GM23248 (cell line): ENCODE measurements around the gene MAMDC2. TPM values are rescaled to one million over a fixed set of nuclear protein-coding genes. Genes with fewer than 3 reads are reported as not detected.

Source experiments
- DNase-seq: peaks from one replicate; pipeline ENCODE4 v3.0.0-alpha.2; 2015
- H2AFZ ChIP-seq: fragments of 200-600 bp; sonication (generic); 2 replicates; pipeline ENCODE4 v1.6.1; 2016; ENCODE audit warnings: antibody characterized with exemption
- H3F3A ChIP-seq: fragments of 200-600 bp; sonication (generic); 2 replicates; pipeline ENCODE4 v1.6.1; 2016; ENCODE audit warnings: mild to moderate bottlenecking, antibody characterized with exemption, mixed run types; ENCODE audit not compliant: insufficient read depth
- H3K27ac ChIP-seq: fragments of 200-600 bp; sonication (generic); 2 replicates; pipeline ENCODE4 v1.5.1; 2016; ENCODE audit warnings: mild to moderate bottlenecking
- H3K27me3 ChIP-seq: fragments of 200-600 bp; sonication (generic); replicated peaks from 2 replicates; pipeline ENCODE4 v1.6.1; 2016; ENCODE audit warnings: mild to moderate bottlenecking; ENCODE audit not compliant: insufficient read depth
- H3K36me3 ChIP-seq: fragments of 200-600 bp; sonication (generic); 2 replicates; pipeline ENCODE4 v1.6.1; 2016; ENCODE audit warnings: low read depth, mild to moderate bottlenecking
- H3K4me1 ChIP-seq: fragments of 200-600 bp; sonication (generic); 2 replicates; pipeline ENCODE4 v1.6.1; 2016; ENCODE audit warnings: mild to moderate bottlenecking; ENCODE audit not compliant: insufficient read depth
- H3K4me2 ChIP-seq: fragments of 200-600 bp; sonication (generic); one replicate; pipeline ENCODE4 v1.6.1; 2016; ENCODE audit warnings: mild to moderate bottlenecking; ENCODE audit not compliant: unreplicated experiment
- H3K4me3 ChIP-seq: fragments of 200-600 bp; sonication (generic); 2 replicates; pipeline ENCODE4 v1.5.1; 2016; ENCODE audit warnings: mild to moderate bottlenecking
- H3K79me2 ChIP-seq: fragments of 200-600 bp; sonication (generic); 2 replicates; pipeline ENCODE4 v1.6.1; 2016; ENCODE audit warnings: mild to moderate bottlenecking; ENCODE audit not compliant: insufficient read depth
- H3K9ac ChIP-seq: fragments of 200-600 bp; sonication (generic); 2 replicates; pipeline ENCODE4 v1.6.1; 2016; ENCODE audit warnings: mild to moderate bottlenecking
- H3K9me2 ChIP-seq: fragments of 200-600 bp; sonication (generic); 2 replicates; pipeline ENCODE4 v1.6.1; 2016; ENCODE audit warnings: mixed run types, mild to moderate bottlenecking, moderate library complexity; ENCODE audit not compliant: insufficient read depth
- H3K9me3 ChIP-seq: fragments of 200-600 bp; sonication (generic); one replicate; pipeline ENCODE4 v1.6.1; 2017; ENCODE audit warnings: low read depth
- H4K20me1 ChIP-seq: fragments of 200-600 bp; sonication (generic); 2 replicates; pipeline ENCODE4 v1.6.0; 2016; ENCODE audit not compliant: insufficient read depth
- EZH2 ChIP-seq: fragments of 200-600 bp; sonication (generic); IDR thresholded peaks from 2 replicates; pipeline ENCODE4 v1.6.1; 2018; ENCODE audit warnings: antibody characterized with exemption, mild to moderate bottlenecking; ENCODE audit not compliant: insufficient read depth, poor library complexity, severe bottlenecking
- EZH2phosphoT487 ChIP-seq: fragments of 200-600 bp; sonication (generic); IDR thresholded peaks from 2 replicates; pipeline ENCODE4 v1.6.1; 2018; ENCODE audit warnings: antibody characterized with exemption, moderate library complexity, mild to moderate bottlenecking, low read depth; ENCODE audit not compliant: insufficient read depth
- WGBS, 2 experiments: methylation state at CpG; one replicate each; pipeline ENCODE4 v1.1.6; 2015 to 2017; ENCODE audit warnings: low lambda C conversion rate in 2 of 2, low coverage in 1 of 2; ENCODE audit errors: missing lambda C conversion rate in 2 of 2; 5-methylcytosine and 5-hydroxymethylcytosine counted together
- in situ Hi-C: fragments of 300-500 bp; cut with MboI; formaldehyde crosslinking; loops from 2 replicates; pipeline ENCODE4 v1.15.0; 2020
- polyA plus RNA-seq: library from polyadenylated mRNA; unstranded; fragments of >200 nt; fragmentation: Nextera tagmentation; extraction: Ambion mirVana; gene quantifications from 2 replicates; pipeline ENCODE4 v1.2.1, GENCODE V29; 2016
- total RNA-seq: library from RNA; depleted of rRNA; stranded (reverse); fragments of >200 nt; shearing (Covaris generic); gene quantifications from 2 replicates; pipeline ENCODE4 v1.2.3, GENCODE V29; 2014

The MAMDC2 gene
- total and polyA plus RNA-seq, 2 experiments from 2014 or later = 0.45 TPM; not detected in 1

DNA sequence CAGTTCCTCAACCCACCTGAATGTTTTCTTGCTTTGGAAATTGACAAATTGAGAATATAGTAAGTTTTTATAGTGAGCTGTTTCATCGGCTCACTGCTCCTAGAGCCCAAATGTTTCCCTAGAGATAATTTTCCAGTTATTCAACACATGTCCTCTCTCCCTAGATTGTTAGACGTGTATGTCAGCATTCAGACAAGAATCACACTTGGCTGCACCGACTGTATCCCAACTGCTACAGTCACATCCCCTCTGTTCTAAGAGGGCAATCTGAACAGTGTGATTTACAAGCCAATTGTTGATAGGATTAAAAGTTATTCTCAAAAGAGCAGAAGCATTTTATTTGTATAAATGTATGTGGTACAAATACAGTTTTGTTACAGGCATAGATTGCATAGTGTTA, 93.9 kb downstream of the MAMDC2 start:
- no peaks in the 10 kb centered on the region for H3K79me2 ChIP-seq
- no peaks in the 10 kb centered on the region for H4K20me1 ChIP-seq
- H3K4me2 ChIP-seq = no peak overlapping the region
- in situ Hi-C loops = no loop called here
- no peaks in the 10 kb centered on the region for H3K9me3 ChIP-seq
- 75 to 87% methylated on average over 3 of the region's 3 CpGs for WGBS, 2 experiments
- H3F3A ChIP-seq = peaks cover 15% of the 10 kb centered on the region; the same call in 1 of the 2 replicates
- no peak overlapping the region for H2AFZ ChIP-seq
- no peak for DNase-seq
- no peaks in the 10 kb centered on the region for H3K27me3 ChIP-seq
- no peaks in the 10 kb centered on the region for H3K36me3 ChIP-seq
- no peak for TF ChIP-seq EZH2phosphoT487
- no peak for TF ChIP-seq EZH2
- no peaks in the 10 kb centered on the region for H3K9me2 ChIP-seq
- H3K9ac ChIP-seq = no peak overlapping the region
- no peak overlapping the region for H3K27ac ChIP-seq
- H3K4me3 ChIP-seq = no peak overlapping the region
- peaks cover 34% of the 10 kb centered on the region for H3K4me1 ChIP-seq

DNA sequence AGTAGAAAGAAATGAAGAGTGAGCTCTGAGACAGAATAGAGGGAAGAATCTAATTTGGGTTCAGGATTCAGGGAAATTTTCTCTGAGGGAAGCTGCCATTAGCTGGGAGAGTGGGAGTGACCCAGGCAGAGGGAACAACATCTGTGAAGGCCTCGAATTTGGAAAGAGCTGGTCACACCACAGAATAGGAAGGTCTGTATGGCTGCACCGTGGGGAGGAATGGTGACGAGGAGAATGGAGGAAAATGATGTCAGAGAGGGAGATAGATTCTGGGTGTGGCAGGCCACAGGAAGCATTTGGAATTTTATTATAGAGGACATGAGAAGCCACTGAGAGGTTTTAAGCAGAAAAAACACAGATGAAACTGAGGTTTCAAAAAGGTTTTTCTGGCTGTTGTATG, 98.5 kb downstream of the MAMDC2 start:
- no peak overlapping the region for H2AFZ ChIP-seq
- H3K36me3 ChIP-seq = no peaks in the 10 kb centered on the region
- H3K9me2 ChIP-seq = no peaks in the 10 kb centered on the region
- H3K27ac ChIP-seq = no peak overlapping the region
- no peak overlapping the region for H3K9ac ChIP-seq
- H3K27me3 ChIP-seq = no peaks in the 10 kb centered on the region
- TF ChIP-seq EZH2phosphoT487 = no peak
- no peak for TF ChIP-seq EZH2
- H3K4me1 ChIP-seq = peaks cover 6% of the 10 kb centered on the region
- 62 to 70% methylated on average over 3 of the region's 3 CpGs for WGBS, 2 experiments
- H3K79me2 ChIP-seq = no peaks in the 10 kb centered on the region
- no peak overlapping the region for H3K4me3 ChIP-seq
- H3K4me2 ChIP-seq = no peak overlapping the region
- DNase-seq = no peak
- H3F3A ChIP-seq = no peaks in the 10 kb centered on the region
- in situ Hi-C loops = no loop called here
- H3K9me3 ChIP-seq = no peaks in the 10 kb centered on the region
- no peaks in the 10 kb centered on the region for H4K20me1 ChIP-seq

DNA sequence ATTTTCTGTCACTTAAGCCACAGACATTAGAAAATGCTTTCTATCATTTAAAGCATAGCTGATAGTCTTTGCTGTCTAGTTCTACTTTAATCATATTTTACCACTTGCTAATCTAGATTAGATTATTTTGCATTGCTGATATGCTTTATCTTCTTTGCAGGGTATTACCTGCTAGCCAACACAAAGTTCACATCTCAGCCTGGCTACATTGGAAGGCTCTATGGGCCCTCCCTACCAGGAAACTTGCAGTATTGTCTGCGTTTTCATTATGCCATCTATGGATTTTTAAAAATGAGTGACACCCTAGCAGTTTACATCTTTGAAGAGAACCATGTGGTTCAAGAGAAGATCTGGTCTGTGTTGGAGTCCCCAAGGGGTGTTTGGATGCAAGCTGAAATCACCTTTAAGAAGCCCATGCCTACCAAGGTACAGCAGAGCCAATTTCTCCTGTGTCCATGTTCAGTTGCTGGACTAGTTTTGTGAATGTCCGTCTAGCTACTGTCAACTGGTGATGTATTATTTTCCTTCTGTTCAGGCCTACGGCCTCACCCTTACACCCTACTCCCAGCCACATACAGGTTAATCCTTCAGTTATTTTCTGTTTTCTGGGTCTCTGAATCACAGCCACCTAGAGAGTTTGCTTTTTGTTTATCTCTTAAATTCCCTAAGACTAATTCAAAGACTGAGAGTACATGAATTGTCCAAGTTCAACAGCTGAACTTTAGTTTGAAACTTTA, 99.9 kb downstream of the MAMDC2 start:
- H3F3A ChIP-seq = no peaks in the 10 kb centered on the region
- no peaks in the 10 kb centered on the region for H3K79me2 ChIP-seq
- no peaks in the 10 kb centered on the region for H4K20me1 ChIP-seq
- no peak overlapping the region for H3K4me2 ChIP-seq
- H3K27ac ChIP-seq = no peak overlapping the region
- no peaks in the 10 kb centered on the region for H3K9me3 ChIP-seq
- H3K4me1 ChIP-seq = no peaks in the 10 kb centered on the region
- H3K36me3 ChIP-seq = no peaks in the 10 kb centered on the region
- in situ Hi-C loops = no loop called here
- no peak overlapping the region for H3K9ac ChIP-seq
- no peaks in the 10 kb centered on the region for H3K27me3 ChIP-seq
- no peaks in the 10 kb centered on the region for H3K9me2 ChIP-seq
- no peak for DNase-seq
- WGBS, 2 experiments = 87 to 90% methylated on average over 3 of the region's 3 CpGs
- TF ChIP-seq EZH2 (no peak), EZH2phosphoT487 (no peak)
- H2AFZ ChIP-seq = no peak overlapping the region
- no peak overlapping the region for H3K4me3 ChIP-seq

DNA sequence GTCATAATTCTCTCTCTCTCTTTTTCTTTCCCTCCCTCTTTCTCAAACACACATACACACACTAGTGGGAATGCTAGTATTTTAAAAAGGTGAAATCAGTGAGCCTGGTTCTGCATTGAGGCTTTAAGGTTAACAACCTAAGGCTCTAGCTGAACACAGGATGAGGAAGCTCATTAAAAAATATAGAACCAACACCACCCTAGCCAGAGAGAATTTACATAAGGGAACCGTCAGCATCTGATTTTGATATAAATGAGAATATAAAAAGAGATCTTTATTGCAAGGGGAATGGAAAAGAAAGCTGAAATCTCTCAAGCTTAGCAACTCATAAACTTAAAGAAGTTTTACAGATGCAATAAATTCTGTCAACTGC, 100.5 kb downstream of the MAMDC2 start:
- no peak overlapping the region for H3K27ac ChIP-seq

More for the DNA sequence above, 100.5 kb downstream of the MAMDC2 start:
- no peak overlapping the region for H3K9ac ChIP-seq
- no peaks in the 10 kb centered on the region for H3K79me2 ChIP-seq
- no peak overlapping the region for H3K4me3 ChIP-seq
- H3F3A ChIP-seq = no peaks in the 10 kb centered on the region
- no peaks in the 10 kb centered on the region for H3K4me1 ChIP-seq
- no peak overlapping the region for H2AFZ ChIP-seq
- H3K9me3 ChIP-seq = no peaks in the 10 kb centered on the region
- no peak for TF ChIP-seq EZH2phosphoT487
- no peak for DNase-seq
- no peaks in the 10 kb centered on the region for H4K20me1 ChIP-seq
- H3K27me3 ChIP-seq = no peaks in the 10 kb centered on the region
- no peak overlapping the region for H3K4me2 ChIP-seq
- in situ Hi-C loops = no loop called here
- 50 to 63% methylated on average over 1 of the region's 1 CpG for WGBS, 2 experiments
- no peaks in the 10 kb centered on the region for H3K9me2 ChIP-seq
- H3K36me3 ChIP-seq = no peaks in the 10 kb centered on the region
